EL (cell line): ENCODE measurements around the gene DYTN.

Experiments
- DNase-seq: peaks from one replicate; pipeline ENCODE4 v3.0.0-alpha.2; 2016

DYTN gene

DNA sequence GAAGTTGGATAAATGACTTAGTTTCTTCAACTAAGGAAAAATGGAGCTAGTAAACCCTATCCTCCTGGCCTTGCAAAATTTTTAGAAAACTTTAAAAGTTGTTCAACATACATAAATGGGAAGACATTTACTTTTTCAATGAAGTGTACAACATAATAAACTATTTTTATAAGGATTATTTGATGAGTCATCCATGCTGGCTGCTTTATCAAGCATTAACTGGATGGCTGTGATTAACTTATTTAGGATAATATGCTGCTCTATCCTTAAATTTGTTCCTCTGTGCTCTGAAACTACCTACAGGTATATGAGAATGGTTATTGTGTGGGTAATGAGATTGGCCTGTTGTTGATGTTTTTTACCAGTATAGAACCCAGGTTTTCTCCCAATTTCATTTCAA, 21.3 kb downstream of the DYTN start:
- no peak for DNase-seq

DNA sequence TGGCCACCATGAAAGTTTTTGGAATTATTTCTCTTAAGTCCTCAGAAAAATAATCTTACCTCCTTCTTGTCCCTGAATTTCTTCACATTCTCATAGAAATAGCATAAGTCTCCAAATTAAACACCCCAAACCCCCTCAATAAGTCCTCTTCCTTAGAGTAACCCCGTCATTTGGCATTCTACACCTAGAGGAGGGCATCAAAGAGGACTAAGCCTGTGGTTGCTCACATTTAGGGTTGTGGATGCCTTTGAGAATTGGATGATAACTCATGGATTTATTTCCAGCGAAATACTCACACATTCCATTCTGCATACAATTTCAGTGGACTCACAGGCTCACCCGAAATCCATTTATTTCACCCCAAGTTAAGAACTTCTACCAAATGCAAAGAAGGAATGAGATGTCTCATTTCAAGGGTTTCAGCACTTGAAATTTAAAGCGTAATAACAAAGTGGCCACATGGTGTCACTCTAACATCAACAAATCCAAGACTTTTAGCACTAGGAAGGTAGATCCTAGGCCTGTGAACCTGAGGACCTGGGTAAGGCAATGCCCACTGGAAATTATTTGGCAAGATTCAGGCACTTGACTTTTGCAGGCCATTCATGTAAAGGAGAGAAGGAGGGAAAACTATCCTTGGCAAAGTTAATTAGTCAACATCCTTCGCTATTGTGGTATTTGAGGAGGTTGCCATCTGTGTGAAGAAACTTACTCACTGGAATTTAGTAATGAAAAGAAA, 24.6 kb downstream of the DYTN start:
- peak; percentile 51 for DNase-seq

DNA sequence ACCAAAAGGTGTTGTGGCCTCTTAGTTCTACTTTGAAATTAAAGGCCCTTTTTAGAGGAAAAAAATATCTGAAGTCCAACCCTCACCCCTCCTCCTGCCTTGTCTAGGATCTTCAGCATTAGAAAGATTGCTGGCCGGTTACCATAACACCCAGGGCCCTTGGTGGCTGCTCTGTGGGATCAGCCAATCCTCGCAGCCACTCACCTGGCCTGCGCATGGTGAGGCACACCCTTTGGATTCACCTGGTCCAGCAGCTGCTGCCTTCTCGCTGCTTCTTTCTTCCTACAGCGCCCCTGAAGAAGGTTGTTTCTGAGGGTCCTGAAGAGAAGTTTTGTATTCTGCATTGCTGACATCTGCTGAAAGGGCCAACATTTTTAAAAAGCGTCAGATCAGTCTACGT, 25.2 kb downstream of the DYTN start:
- no peak for DNase-seq

DNA sequence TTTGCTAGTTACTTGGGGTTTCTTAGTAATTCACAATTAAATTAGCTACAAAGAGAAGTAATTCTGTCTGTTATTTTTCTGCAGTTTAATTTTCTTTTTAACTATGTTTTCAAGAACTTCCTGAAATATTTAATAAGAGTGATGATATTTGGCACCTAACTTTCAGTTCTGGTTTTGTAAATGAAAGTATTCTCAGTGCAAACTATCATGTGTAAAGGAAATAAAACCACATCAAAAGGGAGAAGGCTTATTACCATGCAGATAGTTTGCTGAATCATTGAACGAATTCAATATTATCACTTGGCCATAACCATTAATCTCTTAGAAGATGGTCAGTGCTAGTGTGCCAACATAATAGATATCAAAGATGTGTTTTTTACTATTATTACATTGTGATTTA, 29.2 kb downstream of the DYTN start:
- DNase-seq = no peak

DNA sequence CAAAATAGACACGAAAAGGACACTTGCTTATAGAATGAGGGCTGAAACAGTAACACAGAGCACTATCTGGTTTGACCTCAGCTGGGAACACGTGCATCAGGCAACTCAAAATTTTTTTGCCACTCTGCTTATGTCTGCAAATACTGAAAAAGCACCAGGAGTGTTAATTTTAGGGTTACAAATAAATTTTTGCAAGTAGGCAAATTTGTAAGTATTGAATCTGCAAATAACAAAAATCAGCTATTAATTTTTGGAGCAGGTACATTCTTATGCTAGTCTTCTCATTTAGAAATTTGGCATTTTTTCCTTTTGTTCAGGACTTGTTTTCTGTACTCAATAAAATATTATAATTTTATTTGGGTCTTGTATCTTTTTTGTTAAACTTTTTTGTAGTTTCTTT, 29.7 kb downstream of the DYTN start:
- no peak for DNase-seq

DNA sequence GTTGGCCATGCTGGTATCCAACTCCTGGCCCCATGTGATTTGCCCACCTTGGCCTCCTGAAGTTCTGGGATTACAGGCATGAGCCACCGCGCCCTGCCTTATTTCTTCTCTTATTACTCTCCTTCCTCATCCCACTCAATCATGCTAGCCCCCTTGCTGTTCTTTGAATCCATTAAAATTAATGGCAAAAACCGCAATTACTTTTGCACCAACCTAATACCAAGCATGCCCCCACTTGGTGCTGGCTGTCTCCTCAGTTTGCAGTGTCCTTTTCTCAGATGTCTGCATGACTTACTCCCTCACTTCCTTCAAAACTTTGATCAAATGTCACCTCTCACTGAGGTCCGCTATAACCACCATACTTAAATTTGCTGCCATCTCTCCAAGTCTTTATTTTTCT, 34.6 kb downstream of the DYTN start:
- DNase-seq = no peak

DNA sequence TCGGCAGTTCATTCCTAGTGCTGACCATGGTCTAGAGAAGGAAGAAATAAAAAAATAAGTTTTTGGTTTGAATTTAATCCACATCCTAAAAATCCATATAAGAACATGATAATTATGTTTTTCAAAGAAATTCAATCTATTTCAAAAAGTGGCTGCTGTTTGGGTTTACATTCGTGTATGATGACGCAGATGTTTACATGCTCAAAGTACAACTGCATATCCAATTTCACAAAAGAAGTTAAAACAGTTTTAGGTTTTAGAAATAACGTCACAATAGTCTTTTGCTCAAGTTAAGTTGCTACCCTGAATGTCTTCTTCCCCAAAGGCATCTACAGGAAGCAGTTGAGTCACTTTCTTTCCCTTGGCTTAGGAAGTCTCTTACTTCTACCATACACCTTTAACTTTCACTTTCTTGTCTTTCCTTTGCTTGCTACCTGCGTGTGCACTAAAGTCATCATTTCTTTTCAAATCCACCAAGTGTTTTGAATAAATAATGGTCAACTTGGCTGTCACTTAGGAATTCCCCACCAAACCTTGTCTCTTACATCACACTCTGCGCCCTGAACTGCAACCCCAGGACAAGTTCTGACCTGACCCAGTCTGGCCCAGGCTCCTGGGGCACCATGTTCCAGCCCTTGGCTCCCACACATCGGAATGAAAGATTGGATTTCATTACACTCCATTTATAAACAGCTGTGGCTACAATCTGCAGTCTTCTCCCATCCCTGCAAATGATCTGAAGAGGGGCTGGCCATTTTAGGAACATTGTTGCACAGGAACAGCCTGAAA, 47.5 kb downstream of the DYTN start:
- no peak for DNase-seq

DNA sequence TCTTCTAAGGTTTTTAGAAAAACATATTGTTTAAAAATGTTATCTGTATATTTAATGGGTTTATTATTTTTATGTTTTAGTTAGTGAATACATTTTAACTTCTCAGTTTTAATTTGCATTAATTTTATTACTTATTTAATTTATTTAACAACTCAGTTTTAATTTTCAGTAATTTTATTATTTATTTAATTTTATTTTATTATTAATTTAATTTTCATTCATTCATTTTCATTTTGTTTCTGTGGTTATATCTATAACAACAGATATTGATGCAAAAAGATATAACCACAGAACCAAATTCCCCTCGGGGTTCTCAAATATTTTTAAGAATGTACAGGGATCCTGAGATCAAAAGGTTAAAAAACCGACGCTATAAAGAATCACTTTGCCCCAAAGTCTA, 52.9 kb downstream of the DYTN start:
- no peak for DNase-seq

DNA sequence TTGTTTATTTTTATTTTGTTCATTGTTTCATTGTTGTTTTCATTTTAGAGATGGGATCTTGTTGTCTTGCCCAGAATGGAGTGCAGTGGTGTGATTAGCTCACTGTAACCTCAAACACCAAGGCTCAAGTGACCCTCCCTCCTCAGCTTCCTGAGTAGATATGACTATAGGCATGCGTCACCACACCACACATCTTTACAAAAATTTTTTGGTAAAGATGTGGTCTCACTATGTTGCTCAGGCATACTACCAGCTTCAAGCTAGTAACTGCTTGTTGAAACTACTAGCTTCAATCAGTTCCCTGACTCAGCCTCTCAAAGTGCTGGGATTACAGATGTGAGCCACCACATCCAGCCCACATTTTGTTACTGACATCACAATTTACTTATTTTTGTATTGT, 61.1 kb downstream of the DYTN start:
- DNase-seq = no peak

DNA sequence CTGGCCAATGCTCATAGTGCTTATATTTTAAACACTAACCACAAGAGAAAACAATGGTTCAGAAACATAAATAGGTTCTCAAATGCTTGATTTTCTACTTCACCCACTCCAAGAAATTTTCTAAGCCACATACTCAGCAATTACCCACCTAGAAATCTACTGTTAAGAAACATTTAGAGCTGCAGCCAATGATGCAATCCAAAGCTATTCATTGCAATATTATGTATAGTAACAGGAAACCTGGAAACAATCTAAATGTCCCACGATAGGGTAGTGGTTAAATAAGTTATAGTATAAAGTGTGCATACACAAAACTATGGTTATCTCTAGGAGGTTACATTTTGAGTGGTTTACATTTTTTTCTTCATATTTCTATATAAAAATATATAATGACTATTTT, 70.2 kb downstream of the DYTN start:
- no peak for DNase-seq

DNA sequence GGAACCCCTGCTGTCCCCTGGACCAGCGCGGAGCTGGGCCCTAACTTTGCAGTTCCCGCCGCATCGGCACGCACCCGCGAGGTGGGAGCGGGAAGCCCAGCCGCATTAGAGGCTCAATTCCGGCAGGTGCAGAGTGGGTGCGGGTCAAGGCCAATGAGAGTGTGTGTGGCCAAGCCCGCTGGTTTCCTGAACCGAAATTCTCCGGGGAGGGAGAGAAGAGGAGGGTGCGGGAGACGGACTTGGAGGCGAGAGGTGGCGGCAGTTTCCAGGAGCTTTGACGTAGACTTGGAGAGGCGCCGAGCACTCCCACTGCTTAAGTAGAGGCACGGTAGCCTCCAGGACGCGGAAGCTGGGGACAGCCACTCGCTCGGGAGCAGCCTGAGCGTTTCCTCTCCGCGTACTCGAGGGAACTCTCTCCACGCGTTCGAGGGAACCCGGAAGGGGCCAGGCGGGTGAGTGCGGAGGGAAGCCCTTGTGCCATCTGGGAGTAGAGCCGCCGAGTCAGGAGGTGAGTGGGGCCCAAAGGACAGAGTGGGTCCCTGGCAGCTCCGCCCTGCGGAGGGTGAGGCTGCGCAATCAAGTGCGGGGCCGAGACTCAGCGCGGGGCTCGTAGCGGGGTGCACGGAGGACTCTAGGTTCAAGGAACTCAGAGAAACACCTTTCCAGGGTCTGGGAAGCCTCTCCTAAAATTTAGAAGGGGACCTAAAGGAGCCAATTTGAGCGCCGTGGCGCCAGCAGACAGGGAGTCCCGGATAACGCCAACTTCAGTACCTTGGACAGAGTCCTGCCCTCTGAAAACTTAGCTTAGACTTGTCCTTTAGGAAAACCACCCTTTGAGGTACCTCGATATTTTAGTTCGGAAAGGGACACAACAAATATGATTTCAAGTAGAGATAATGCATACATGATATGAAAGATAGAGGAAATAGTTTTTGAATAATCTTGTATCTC, 75.8 kb downstream of the DYTN start, which contains the start of gene FAM237A:
Gene FAM237A (plus strand): TSS at position 413 of the 951 bp plus-strand sequence. CDS start 1,750 bp downstream, outside the sequence.
- peak; percentile 48 for DNase-seq

DNA sequence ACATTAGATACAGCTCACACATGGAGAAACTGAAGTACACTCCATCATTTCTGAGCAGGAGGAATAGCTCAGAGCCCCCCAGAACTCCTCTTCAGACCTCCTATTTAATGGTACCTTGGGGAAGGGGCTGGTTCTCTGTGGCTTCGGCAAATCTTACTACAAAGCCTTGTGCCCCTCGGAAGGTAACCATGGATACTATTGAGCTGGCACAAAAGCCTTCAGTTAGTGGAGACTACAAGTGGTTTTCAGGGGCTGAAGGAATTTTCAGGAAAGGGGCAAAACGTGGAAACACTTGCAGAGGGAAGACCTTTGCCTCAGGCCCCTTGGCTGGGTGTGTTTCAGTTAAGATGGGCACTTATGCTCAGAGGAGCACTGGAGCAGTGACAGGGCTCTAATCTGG, 77.0 kb downstream of the DYTN start:
- no peak for DNase-seq

DNA sequence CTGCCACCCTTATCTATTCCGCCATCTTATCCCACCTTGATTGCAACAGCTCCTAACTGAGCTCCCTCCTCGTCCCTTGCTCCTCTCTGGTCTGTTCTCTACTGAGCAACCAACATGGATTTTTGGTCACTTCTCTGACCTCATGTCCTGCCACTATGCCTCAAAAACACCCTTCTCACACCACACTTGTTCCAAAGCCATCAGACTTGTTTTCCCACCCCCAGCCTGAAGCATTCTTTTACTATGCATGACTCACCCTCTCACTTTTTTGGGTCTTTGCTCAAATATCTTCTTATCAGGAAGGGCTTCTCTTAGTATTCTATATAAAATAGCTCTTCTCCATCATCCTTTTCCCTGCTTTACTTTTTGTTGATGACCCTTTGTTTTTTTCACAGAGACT, 78.6 kb downstream of the DYTN start:
- DNase-seq = no peak

DNA sequence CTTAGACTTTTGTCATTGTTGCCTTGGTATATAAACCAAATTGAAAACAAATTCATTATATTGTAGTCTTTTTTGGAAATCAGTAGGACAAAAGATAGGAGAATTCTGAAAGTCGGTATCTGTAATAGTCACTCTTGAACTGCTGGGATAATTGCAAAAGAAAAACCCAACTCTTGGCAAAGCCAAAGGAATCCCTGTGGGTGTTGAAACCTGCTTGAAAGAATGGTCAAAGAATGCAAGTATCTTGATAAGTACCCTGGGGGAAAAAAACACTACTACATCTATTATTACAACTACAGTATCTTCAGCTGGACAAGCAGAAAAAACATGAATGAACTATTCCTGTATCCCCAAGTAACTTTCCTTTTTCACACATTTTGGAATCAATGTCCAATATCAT, 83.2 kb downstream of the DYTN start:
- no peak for DNase-seq

DNA sequence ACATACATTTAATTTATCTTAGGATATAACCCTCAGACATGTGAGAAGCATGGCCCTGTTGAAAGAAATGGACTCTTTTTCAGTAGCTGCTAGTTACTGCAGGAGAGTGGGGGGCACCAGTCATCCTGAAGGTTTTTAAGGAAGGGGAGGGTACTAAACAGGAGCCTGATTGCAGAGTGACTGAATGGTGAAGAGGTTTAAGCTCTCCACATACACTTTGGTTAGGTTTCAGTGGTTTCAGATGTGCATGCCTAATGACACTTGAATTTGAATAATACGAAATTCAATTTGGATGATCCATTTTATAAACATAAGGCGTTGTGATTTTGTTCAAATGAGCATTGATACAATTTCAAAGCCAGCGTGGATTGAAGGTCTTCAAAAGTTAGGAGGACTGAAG, 86.9 kb downstream of the DYTN start:
- DNase-seq = no peak

DNA sequence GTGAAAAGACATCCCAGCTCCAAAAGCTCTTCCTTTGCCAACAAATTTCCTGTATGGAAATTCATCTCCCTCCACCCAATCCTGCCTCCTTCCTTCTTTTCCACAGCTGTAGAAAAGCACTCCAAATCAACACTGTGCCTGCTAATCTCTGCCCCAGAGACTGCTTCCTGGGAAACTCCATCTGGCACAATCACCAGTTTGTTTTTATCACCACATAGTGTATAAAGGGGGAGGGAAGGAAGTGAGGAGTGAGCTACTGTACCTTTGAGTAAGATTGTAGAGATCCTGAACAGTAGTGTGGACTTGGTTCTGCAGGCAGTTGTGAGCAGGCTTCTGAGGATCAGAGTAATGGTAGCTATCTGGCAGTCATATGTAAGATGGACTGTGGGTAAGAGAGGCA, 90.6 kb downstream of the DYTN start:
- no peak for DNase-seq

DNA sequence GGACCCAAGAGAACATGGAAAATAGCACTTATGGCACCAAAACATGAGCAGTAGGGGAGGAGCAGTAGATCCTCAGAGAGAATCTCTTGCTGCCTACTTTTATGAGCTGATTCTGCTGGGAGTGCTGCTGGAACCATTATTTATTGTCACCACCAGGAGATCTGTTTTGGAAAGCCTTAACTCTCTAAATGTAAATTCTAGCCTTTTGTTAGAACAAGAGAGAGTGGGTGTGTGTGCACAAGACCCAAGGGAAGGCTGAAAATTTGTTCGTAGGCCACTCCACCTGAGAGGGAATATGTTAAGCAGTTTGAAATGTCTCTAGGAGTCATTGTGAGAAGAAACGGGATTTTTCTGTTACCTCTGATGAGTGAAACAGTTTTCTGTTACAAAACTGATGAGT, 92.1 kb downstream of the DYTN start:
- DNase-seq = no peak

DNA sequence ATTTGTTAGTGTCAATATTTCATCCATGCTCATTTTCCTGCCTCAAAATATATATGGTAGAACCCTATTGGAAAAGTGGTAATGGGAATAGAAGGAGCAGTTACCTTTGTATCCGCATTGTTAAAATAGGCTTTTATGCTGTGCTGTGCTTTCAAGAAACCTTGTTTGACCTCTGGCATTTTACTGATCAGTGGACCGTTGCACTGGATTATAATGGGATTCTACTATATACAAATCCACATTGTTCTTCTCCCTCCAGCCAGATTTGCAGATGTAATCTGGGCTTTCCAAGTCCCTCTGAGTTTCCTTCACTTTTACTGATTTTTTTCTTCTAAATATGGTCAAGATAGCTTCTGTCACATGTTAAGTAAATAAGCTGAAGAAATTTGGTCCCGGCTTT, 99.2 kb downstream of the DYTN start:
- DNase-seq = no peak

DNA sequence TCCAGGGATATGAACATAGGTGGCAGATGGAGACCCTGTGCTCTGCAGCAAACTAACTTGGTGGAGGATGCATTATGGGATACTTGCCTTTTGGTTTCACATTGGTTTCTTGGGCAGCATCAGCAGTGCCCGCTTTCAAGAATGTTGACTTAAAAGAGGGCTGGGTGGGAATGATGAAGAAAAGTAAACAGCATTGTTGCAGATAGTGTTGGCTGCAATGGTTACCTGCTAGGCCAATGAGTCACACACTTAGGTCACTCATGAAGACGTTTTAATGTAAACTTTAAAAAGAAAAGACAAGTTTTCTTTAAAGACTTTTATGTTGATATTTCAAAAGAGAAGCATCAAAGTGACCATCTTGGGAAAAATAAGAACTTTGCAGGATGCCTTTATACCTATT, 102.0 kb downstream of the DYTN start:
- no peak for DNase-seq

DNA sequence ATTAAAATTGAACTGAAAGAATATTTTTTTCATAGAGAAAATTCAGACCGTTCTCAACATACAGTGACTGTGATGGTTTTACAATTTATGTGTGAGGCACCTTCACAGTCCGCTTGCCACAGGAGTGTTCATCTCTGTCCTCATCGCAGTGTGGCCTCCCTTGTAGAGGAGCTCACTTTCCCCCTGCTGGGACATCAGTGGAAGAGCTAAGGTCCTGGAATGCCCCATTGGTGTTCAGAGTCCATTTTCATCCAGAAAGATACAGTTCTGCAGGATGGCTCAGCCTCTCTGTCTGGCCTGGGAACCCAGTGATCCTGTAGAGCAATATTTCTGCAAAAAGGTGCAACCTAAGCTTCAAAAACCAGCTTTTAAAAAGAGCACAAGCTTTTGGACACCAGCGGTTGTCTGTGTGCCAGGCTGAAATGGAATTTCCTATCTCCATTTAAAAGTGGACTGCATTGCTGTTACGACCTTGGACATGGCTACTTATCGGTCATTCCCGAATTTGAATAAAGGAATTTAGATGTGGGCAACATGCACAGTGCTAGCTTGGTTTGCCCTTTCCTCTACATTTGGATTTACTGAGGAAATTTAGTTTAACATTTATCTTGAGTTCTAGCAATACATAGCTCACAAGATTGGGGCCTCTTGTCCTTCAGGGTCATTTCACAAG, 102.6 kb downstream of the DYTN start:
- no peak for DNase-seq

DNA sequence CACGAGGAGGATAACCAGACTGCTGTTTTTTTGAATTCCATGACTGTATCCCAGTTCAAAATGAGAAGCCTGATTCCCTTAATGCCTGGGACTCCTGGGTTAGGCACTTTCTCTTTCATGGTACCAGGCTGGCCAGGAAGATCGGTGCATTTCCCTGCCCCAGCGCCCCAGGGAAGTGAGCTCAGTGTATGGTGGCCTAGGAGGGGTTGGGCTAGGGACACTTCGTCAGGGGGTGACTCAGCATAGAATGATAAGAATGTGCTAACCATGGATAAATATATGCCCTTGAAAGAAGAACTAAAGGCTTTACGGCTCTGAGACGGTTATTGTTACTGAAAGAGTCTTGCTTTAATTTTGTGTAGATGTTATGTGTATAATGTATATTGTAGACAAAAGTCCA, 103.4 kb downstream of the DYTN start:
- DNase-seq = peak; percentile 80

DNA sequence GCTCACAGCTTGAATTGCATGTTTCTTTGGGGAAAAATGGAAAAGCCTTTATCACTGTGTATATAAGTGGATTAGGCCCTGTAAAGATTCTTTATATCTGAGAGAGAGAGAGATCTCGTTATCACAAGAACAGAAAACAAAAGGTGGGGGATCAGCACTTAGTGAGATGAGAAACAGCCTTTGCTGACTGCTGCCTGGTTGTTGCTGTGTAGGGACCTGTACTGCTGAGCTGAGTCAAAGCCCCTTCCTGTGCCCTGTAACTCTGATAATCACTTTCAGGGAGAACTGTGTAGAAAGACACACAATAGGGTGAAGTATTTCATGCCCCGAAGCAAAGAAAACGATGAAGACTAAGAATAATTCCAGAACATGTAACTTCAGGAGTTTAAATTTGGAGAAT, 106.5 kb downstream of the DYTN start:
- peak; percentile 2 for DNase-seq

DNA sequence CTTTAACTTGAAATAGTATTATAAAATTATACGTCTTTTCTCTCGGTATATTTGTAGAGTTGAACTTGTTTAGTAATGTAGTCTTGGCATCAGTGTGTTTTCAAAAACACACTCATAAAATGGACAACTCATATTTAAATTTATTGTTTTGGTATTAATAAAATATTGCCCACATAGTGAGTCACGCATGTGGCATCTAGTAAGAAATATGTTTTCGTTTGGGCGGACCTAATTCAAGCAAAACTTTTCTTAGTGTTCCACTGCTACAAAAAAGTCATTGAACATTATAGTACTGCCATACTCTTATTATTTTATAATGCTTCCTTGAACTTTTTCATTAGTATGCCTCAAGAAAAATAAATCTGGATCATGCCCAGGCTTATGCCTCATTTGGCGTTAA, 107.0 kb downstream of the DYTN start:
- DNase-seq = peak; percentile 9
